OCI-LY3 (cell line): ENCODE results near the gene RHBDL1.

Source experiments
- H2AFZ ChIP-seq: fragments of 200-600, 300-600 bp; shearing (Covaris generic); 2 replicates; pipeline ENCODE4 v1.6.0; 2014; ENCODE audit warnings: antibody characterized with exemption, low read depth, low read length
- H3K27ac ChIP-seq: fragments of 200-600, 300-600 bp; sonication (generic); 2 replicates; pipeline ENCODE4 v1.5.1; 2014; ENCODE audit warnings: mild to moderate bottlenecking, low read length, moderate library complexity, mixed read lengths
- H3K27me3 ChIP-seq: fragments of 200-600, 300-600 bp; sonication (generic); 2 replicates; pipeline ENCODE4 v1.6.1; 2014; ENCODE audit warnings: low read depth, low read length, mixed read lengths
- H3K36me3 ChIP-seq: fragments of 200-600, 300-600 bp; sonication (generic); replicated peaks from 2 replicates; pipeline ENCODE3; 2014; ENCODE audit warnings: low read depth, low read length, mixed read lengths
- H3K4me1 ChIP-seq: fragments of 300-600, 200-600 bp; sonication (generic); 2 replicates; pipeline ENCODE4 v1.6.1; 2014; ENCODE audit warnings: low read length, mixed read lengths
- H3K4me2 ChIP-seq: fragments of 200-600, 300-600 bp; sonication (generic); 2 replicates; pipeline ENCODE4 v1.6.1; 2014; ENCODE audit warnings: low read length, mixed read lengths
- H3K4me3 ChIP-seq: fragments of 300-600, 200-600 bp; sonication (generic); 2 replicates; pipeline ENCODE4 v1.5.1; 2014; ENCODE audit warnings: antibody characterized with exemption, mild to moderate bottlenecking, low read length, moderate library complexity
- H3K79me2 ChIP-seq: fragments of 300-600, 200-600 bp; shearing (Covaris generic); 2 replicates; pipeline ENCODE4 v1.6.1; 2014; ENCODE audit warnings: mild to moderate bottlenecking, low read length, mixed read lengths
- H3K9ac ChIP-seq: fragments of 300-600, 200-600 bp; shearing (Covaris generic); 2 replicates; pipeline ENCODE4 v1.6.0; 2014; ENCODE audit warnings: mild to moderate bottlenecking, low read length, moderate library complexity
- H3K9me3 ChIP-seq: fragments of 200-600, 300-600 bp; shearing (Covaris generic); 2 replicates; pipeline ENCODE4 v1.6.1; 2014; ENCODE audit warnings: low read length, mixed read lengths; ENCODE audit not compliant: insufficient read depth
- H4K20me1 ChIP-seq: fragments of 200-600, 300-600 bp; sonication (generic); 2 replicates; pipeline ENCODE4 v1.6.1; 2016; ENCODE audit warnings: low read length, mixed read lengths; ENCODE audit not compliant: insufficient read depth
- EZH2phosphoT487 ChIP-seq: fragments of 200-600 bp; shearing (Covaris generic); IDR thresholded peaks from 2 replicates; pipeline ENCODE4 v1.6.1; 2018; ENCODE audit warnings: antibody characterized with exemption, mixed run types, low read depth
- TF ChIP-seq, protein P1 (sequence below): fragments of 200-600, 300-600 bp; sonication (generic); IDR thresholded peaks from 2 replicates; pipeline ENCODE4 v1.5.1; 2014; ENCODE audit warnings: antibody characterized with exemption, low read length, low read depth

Gene RHBDL1

DNA sequence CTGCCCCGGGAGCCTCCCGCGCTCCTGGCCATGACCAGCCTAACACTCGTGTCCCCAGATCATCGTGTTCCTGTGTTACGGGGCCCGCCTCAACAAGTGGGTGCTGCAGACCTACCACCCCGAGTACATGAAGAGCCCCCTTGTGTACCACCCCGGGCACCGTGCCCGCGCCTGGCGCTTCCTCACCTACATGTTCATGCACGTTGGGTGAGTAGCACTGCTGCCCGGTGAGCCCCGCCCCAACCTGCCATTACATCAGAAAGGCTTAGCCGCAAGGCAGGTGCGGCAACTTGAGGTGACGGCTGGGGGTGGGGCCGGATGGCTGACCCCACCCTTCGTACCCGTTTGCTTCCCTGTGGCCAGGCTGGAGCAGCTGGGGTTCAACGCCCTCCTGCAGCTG is 1.4 kb downstream of the RHBDL1 start:
- H2AFZ ChIP-seq = no peak overlapping the region
- no peak overlapping the region for H3K27ac ChIP-seq
- H3K4me1 ChIP-seq = peaks cover 9% of the 10 kb centered on the region
- H3K4me2 ChIP-seq = no peak overlapping the region
- no peaks in the 10 kb centered on the region for H3K9me3 ChIP-seq
- H3K4me3 ChIP-seq = no peak overlapping the region
- H3K9ac ChIP-seq = no peak overlapping the region
- peaks cover 20% of the 10 kb centered on the region for H3K36me3 ChIP-seq
- TF ChIP-seq, protein P1, sequence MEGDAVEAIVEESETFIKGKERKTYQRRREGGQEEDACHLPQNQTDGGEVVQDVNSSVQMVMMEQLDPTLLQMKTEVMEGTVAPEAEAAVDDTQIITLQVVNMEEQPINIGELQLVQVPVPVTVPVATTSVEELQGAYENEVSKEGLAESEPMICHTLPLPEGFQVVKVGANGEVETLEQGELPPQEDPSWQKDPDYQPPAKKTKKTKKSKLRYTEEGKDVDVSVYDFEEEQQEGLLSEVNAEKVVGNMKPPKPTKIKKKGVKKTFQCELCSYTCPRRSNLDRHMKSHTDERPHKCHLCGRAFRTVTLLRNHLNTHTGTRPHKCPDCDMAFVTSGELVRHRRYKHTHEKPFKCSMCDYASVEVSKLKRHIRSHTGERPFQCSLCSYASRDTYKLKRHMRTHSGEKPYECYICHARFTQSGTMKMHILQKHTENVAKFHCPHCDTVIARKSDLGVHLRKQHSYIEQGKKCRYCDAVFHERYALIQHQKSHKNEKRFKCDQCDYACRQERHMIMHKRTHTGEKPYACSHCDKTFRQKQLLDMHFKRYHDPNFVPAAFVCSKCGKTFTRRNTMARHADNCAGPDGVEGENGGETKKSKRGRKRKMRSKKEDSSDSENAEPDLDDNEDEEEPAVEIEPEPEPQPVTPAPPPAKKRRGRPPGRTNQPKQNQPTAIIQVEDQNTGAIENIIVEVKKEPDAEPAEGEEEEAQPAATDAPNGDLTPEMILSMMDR = no peak
- no peak for TF ChIP-seq EZH2phosphoT487
- 0 out of 2 replicates have a peak, but pooled peaks cover 4% of the 10 kb centered on the region for H4K20me1 ChIP-seq
- H3K27me3 ChIP-seq = no peaks in the 10 kb centered on the region
- peaks cover 16% of the 10 kb centered on the region for H3K79me2 ChIP-seq

DNA sequence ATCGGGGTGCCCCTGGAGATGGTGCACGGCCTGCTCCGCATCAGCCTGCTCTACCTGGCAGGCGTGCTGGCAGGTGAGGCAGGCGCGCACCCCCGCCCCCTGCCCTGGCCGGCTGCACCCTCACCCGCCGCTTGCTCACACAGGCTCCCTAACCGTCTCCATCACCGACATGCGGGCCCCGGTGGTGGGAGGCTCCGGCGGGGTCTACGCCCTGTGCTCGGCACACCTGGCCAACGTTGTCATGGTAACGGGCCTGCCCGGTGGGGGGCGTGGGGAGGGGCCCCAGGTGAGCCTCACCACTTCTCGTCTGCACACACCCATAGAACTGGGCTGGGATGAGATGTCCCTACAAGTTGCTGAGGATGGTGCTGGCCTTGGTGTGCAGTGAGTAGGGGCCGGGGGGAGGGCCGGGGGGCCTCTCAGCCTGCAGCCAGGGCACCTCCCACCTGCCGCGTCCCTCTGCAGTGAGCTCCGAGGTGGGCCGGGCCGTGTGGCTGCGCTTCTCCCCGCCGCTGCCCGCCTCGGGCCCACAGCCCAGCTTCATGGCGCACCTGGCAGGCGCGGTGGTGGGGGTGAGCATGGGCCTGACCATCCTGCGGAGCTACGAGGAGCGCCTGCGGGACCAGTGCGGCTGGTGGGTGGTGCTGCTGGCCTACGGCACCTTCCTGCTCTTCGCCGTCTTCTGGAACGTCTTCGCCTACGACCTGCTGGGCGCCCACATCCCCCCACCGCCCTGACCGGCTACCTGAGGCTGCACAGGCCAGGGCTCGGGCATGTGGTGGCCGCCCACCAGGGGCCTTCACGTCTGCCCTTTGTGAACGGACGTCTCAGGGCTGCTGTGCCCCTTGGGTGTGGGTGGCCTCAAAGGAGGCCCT is 2.1 kb downstream of the RHBDL1 start:
- Histone ChIP-seq H3K4me3 (no peak overlapping the region), H3K36me3 (peaks cover 20% of the 10 kb centered on the region), H3K27me3 (no peaks in the 10 kb centered on the region), H3K9me3 (no peaks in the 10 kb centered on the region), H3K9ac (no peak overlapping the region), H4K20me1 (0 out of 2 replicates have a peak, but pooled peaks cover 4% of the 10 kb centered on the region), H3K4me1 (peaks cover 9% of the 10 kb centered on the region), H3K79me2 (peaks cover 22% of the 10 kb centered on the region), H3K4me2 (no peak overlapping the region), H2AFZ (no peak overlapping the region), H3K27ac (no peak overlapping the region)
- TF ChIP-seq, protein P1 = no peak
- TF ChIP-seq EZH2phosphoT487 = no peak

DNA sequence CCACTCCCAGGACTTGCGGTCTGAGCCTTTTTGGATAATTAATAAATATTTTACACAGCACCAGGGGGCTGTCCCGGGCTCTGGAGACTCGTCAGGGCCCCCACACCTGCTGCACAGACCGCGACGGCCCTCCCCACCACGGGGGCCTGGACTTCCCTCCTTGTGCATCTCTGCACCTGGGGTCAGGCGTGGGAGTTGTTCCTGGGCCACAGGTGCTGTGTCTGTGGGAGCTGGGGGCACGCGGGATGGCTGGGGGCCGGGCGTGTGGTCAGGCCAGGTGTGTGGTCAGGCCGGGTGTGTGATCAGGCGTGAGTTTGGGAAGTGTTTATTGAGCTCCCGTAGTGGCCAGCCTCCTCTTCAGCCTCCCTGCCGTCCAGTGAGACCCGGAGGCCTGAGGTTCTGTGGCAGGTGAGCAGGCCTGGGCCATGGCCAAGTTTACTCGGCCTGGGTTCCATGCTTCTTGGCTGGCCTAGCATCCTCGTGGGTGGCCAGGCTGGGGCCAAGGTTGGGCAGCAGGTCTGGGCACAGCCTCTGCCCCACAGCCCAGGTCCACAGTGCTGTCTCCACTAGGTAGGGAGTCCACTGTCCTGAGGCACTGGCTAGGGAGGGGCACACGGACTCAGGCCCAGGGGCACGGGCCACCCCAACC is 2.9 kb downstream of the RHBDL1 start:
- TF ChIP-seq, protein P1 = no peak
- TF ChIP-seq EZH2phosphoT487 = no peak

More for the DNA sequence above, 2.9 kb downstream of the RHBDL1 start:
- Histone ChIP-seq H3K36me3 (peaks cover 21% of the 10 kb centered on the region), H3K4me2 (no peak overlapping the region), H3K79me2 (peaks cover 30% of the 10 kb centered on the region), H4K20me1 (0 out of 2 replicates have a peak, but pooled peaks cover 4% of the 10 kb centered on the region), H3K9ac (no peak overlapping the region), H3K4me3 (no peak overlapping the region), H2AFZ (no peak overlapping the region), H3K27me3 (no peaks in the 10 kb centered on the region), H3K4me1 (peaks cover 14% of the 10 kb centered on the region), H3K9me3 (no peaks in the 10 kb centered on the region), H3K27ac (no peak overlapping the region)
